Activated naive CD8-positive, alpha-beta T cell treated with anti-CD3 and anti-CD28 coated beads, Interleukin-2, amount 50 U/mL, for 24 hours (primary cell): ENCODE measurements around the gene HGD.
"Not testable (repeated sequence)": the region's sequence is repeated elsewhere in the genome, so short reads cannot be mapped to it uniquely, and the experiment has no call there.

Source experiments
- ATAC-seq: fragments of 150-1000 bp; cut with Tn5 transposase; one replicate; pipeline ENCODE4 v1.10.0; 2021
- DNase-seq: peaks from one replicate; pipeline ENCODE4 v3.0.0; 2021
- H3K27ac Mint-ChIP-seq: one replicate; pipeline ENCODE4 v1.8.0; 2021; ENCODE audit warnings: mild to moderate bottlenecking, mixed read lengths
- H3K27me3 Mint-ChIP-seq: one replicate; pipeline ENCODE4 v1.8.0; 2021; ENCODE audit warnings: mixed read lengths
- H3K36me3 Mint-ChIP-seq: one replicate; pipeline ENCODE4 v1.8.0; 2021; ENCODE audit warnings: low read depth, mixed read lengths
- H3K4me1 Mint-ChIP-seq: one replicate; pipeline ENCODE4 v1.8.0; 2021; ENCODE audit warnings: mixed read lengths
- H3K4me3 Mint-ChIP-seq: one replicate; pipeline ENCODE4 v1.8.0; 2021; ENCODE audit warnings: mild to moderate bottlenecking, moderate library complexity, mixed read lengths
- H3K9me3 Mint-ChIP-seq: one replicate; pipeline ENCODE4 v1.8.0; 2021; ENCODE audit warnings: mixed read lengths

Gene HGD

GRCh38 chr3:120636795-120637401 is 45.1 kb downstream of the HGD start:
- peaks cover 5% of the 10 kb centered on the region for H3K4me1 Mint-ChIP-seq
- no peaks in the 10 kb centered on the region for H3K36me3 Mint-ChIP-seq
- no peaks in the 10 kb centered on the region for H3K27me3 Mint-ChIP-seq
- no peak overlapping the region for H3K27ac Mint-ChIP-seq
- no peak overlapping the region for H3K4me3 Mint-ChIP-seq
- no peak for ATAC-seq
- no peak for DNase-seq
- H3K9me3 Mint-ChIP-seq: peaks cover 10% of the 10 kb centered on the region

- Mint-ChIP-seq H3K4me3 (no peak overlapping the region), H3K9me3 (peaks cover 10% of the 10 kb centered on the region), H3K36me3 (no peaks in the 10 kb centered on the region), H3K4me1 (no peaks in the 10 kb centered on the region), H3K27ac (no peak overlapping the region), H3K27me3 (no peaks in the 10 kb centered on the region)
- no peak for DNase-seq
- no peak for ATAC-seq
Observed at GRCh38 chr3:120634539-120634938, 47.5 kb downstream of the HGD start.

- Mint-ChIP-seq H3K9me3 (peaks cover 20% of the 10 kb centered on the region), H3K4me3 (no peak overlapping the region), H3K27me3 (no peaks in the 10 kb centered on the region), H3K27ac (no peak overlapping the region), H3K4me1 (no peaks in the 10 kb centered on the region), H3K36me3 (peaks cover 10% of the 10 kb centered on the region)
- ATAC-seq (no peak), DNase-seq (no peak)
Observed at GRCh38 chr3:120625159-120625586, 56.9 kb downstream of the HGD start.

- no peaks in the 10 kb centered on the region for H3K27me3 Mint-ChIP-seq
- no peak for ATAC-seq
- H3K4me1 Mint-ChIP-seq: no peaks in the 10 kb centered on the region
- peaks cover 20% of the 10 kb centered on the region for H3K9me3 Mint-ChIP-seq
- no peak for DNase-seq
- no peak overlapping the region for H3K4me3 Mint-ChIP-seq
- no peak overlapping the region for H3K27ac Mint-ChIP-seq
- H3K36me3 Mint-ChIP-seq: peaks cover 10% of the 10 kb centered on the region
Observed at GRCh38 chr3:120623727-120624093, 58.3 kb downstream of the HGD start.

- ATAC-seq: no peak
- peaks cover 20% of the 10 kb centered on the region for H3K9me3 Mint-ChIP-seq
- H3K27ac Mint-ChIP-seq: no peak overlapping the region
- no peaks in the 10 kb centered on the region for H3K4me1 Mint-ChIP-seq
- peak; percentile 9 for DNase-seq
- peaks cover 10% of the 10 kb centered on the region for H3K36me3 Mint-ChIP-seq
- no peak overlapping the region for H3K4me3 Mint-ChIP-seq
- H3K27me3 Mint-ChIP-seq: no peaks in the 10 kb centered on the region
Observed at GRCh38 chr3:120622870-120623726, 58.9 kb downstream of the HGD start.

GRCh38 chr3:120622457-120622856 is 59.6 kb downstream of the HGD start:
- Mint-ChIP-seq H3K36me3 (peaks cover 10% of the 10 kb centered on the region), H3K9me3 (peaks cover 20% of the 10 kb centered on the region), H3K4me3 (no peak overlapping the region), H3K4me1 (no peaks in the 10 kb centered on the region), H3K27me3 (no peaks in the 10 kb centered on the region), H3K27ac (no peak overlapping the region)
- no peak for DNase-seq
- no peak for ATAC-seq

- not testable (repeated sequence) for ATAC-seq, DNase-seq, H3K27me3 Mint-ChIP-seq, H3K36me3 Mint-ChIP-seq, H3K9me3 Mint-ChIP-seq, H3K4me1 Mint-ChIP-seq, H3K27ac Mint-ChIP-seq, H3K4me3 Mint-ChIP-seq
Observed at GRCh38 chr3:120616745-120617144, 65.3 kb downstream of the HGD start.

GRCh38 chr3:120615847-120616609 is 66.0 kb downstream of the HGD start:
- no peaks in the 10 kb centered on the region for H3K36me3 Mint-ChIP-seq
- no peak overlapping the region for H3K4me3 Mint-ChIP-seq
- DNase-seq: no peak
- no peaks in the 10 kb centered on the region for H3K27me3 Mint-ChIP-seq
- no peaks in the 10 kb centered on the region for H3K4me1 Mint-ChIP-seq
- no peak for ATAC-seq
- H3K27ac Mint-ChIP-seq: no peak overlapping the region
- no peaks in the 10 kb centered on the region for H3K9me3 Mint-ChIP-seq

GRCh38 chr3:120614765-120615164 is 67.3 kb downstream of the HGD start:
- Mint-ChIP-seq H3K9me3 (no peaks in the 10 kb centered on the region), H3K27me3 (no peaks in the 10 kb centered on the region), H3K4me1 (no peaks in the 10 kb centered on the region), H3K27ac (no peak overlapping the region), H3K4me3 (no peak overlapping the region), H3K36me3 (no peaks in the 10 kb centered on the region)
- ATAC-seq (no peak), DNase-seq (no peak)

GRCh38 chr3:120608506-120608905 is 73.5 kb downstream of the HGD start:
- no peaks in the 10 kb centered on the region for H3K9me3 Mint-ChIP-seq
- H3K4me3 Mint-ChIP-seq: no peak overlapping the region
- DNase-seq (no peak), ATAC-seq (no peak)
- H3K27ac Mint-ChIP-seq: no peak overlapping the region
- H3K4me1 Mint-ChIP-seq: no peaks in the 10 kb centered on the region
- H3K27me3 Mint-ChIP-seq: no peaks in the 10 kb centered on the region
- H3K36me3 Mint-ChIP-seq: no peaks in the 10 kb centered on the region

- Mint-ChIP-seq H3K27me3 (no peaks in the 10 kb centered on the region), H3K9me3 (no peaks in the 10 kb centered on the region)
- no peak for ATAC-seq
Observed at GRCh38 chr3:120604784-120605183, 77.3 kb downstream of the HGD start.

GRCh38 chr3:120604382-120604781 is 77.7 kb downstream of the HGD start:
- no peaks in the 10 kb centered on the region for H3K27me3 Mint-ChIP-seq
- no peak overlapping the region for H3K27ac Mint-ChIP-seq
- H3K4me3 Mint-ChIP-seq: no peak overlapping the region
- H3K4me1 Mint-ChIP-seq: no peaks in the 10 kb centered on the region
- H3K9me3 Mint-ChIP-seq: no peaks in the 10 kb centered on the region
- H3K36me3 Mint-ChIP-seq: peaks cover 10% of the 10 kb centered on the region
- DNase-seq: no peak
- ATAC-seq: no peak

More at GRCh38 chr3:120604784-120605183, 77.3 kb downstream of the HGD start:
- H3K4me1 Mint-ChIP-seq: no peaks in the 10 kb centered on the region
- H3K36me3 Mint-ChIP-seq: peaks cover 10% of the 10 kb centered on the region
- no peak overlapping the region for H3K4me3 Mint-ChIP-seq
- DNase-seq: no peak
- no peak overlapping the region for H3K27ac Mint-ChIP-seq

GRCh38 chr3:120602682-120603081 is 79.4 kb downstream of the HGD start:
- DNase-seq (no peak), ATAC-seq (no peak)
- peaks cover 13% of the 10 kb centered on the region for H3K36me3 Mint-ChIP-seq
- no peaks in the 10 kb centered on the region for H3K4me1 Mint-ChIP-seq
- no peaks in the 10 kb centered on the region for H3K27me3 Mint-ChIP-seq
- H3K27ac Mint-ChIP-seq: no peak overlapping the region
- H3K9me3 Mint-ChIP-seq: no peaks in the 10 kb centered on the region
- no peak overlapping the region for H3K4me3 Mint-ChIP-seq

- ATAC-seq: no peak
- H3K27me3 Mint-ChIP-seq: no peaks in the 10 kb centered on the region
- no peak overlapping the region for H3K4me3 Mint-ChIP-seq
- no peak for DNase-seq
- peaks cover 17% of the 10 kb centered on the region for H3K36me3 Mint-ChIP-seq
- no peaks in the 10 kb centered on the region for H3K9me3 Mint-ChIP-seq
- H3K27ac Mint-ChIP-seq: no peak overlapping the region
- no peaks in the 10 kb centered on the region for H3K4me1 Mint-ChIP-seq
Observed at GRCh38 chr3:120601554-120601953, 80.5 kb downstream of the HGD start.

GRCh38 chr3:120599211-120599610 is 82.8 kb downstream of the HGD start:
- no peak overlapping the region for H3K27ac Mint-ChIP-seq
- DNase-seq: no peak

More at GRCh38 chr3:120599211-120599610, 82.8 kb downstream of the HGD start:
- Mint-ChIP-seq H3K4me1 (peaks cover 9% of the 10 kb centered on the region), H3K4me3 (no peak overlapping the region), H3K27me3 (peaks cover 2% of the 10 kb centered on the region), H3K36me3 (peaks cover 21% of the 10 kb centered on the region), H3K9me3 (no peaks in the 10 kb centered on the region)
- ATAC-seq: no peak
